GM12872 (cell line): Measurements from ENCODE around the gene BEND7.

Experiments
- TF ChIP-seq, protein P1 (sequence below): IDR thresholded peaks from 3 replicates; pipeline ENCODE4 v1.5.1; 2011; ENCODE audit warnings: low read depth, mild to moderate bottlenecking, low read length, moderate library complexity; ENCODE audit not compliant: insufficient read depth

BEND7 gene

DNA sequence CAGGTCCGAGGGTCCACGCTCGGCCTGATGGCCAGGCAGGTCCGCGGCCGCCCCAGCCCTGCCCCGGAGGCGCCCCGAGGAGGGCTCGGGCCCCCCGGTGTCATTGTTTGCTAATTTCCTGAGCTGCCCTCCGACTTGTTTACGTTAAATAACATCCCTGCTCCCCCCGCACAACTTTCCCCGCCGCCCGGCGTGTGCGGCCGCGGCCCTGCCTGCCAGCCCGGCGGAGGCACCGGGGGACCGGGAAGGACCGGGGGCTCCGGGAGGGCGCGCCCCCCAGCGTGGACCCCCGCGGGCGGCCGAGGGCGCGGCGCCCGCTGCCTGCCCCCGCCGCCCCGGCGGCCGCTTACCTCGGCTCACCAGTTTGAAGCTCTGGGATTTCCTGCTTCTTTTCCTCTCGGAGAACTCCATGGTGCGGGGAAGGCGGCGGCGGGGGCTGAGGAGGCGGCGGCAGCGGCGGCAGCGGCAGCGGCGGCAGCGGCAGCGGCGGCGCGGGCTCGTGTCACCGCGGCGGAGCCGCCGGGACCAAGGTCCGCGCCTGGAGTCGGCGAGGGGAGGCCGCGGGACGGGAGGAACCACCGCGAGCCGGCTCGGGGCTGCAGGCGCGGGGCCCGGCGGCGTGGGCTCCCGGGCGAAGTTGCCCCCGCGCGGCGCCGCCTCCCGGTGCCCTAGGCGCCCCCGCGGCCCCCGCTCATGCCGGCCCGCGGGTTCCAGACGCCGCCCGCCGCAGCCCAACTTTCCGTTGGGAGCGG is 515 bp downstream of the BEND7 start:
- TF ChIP-seq, protein P1, sequence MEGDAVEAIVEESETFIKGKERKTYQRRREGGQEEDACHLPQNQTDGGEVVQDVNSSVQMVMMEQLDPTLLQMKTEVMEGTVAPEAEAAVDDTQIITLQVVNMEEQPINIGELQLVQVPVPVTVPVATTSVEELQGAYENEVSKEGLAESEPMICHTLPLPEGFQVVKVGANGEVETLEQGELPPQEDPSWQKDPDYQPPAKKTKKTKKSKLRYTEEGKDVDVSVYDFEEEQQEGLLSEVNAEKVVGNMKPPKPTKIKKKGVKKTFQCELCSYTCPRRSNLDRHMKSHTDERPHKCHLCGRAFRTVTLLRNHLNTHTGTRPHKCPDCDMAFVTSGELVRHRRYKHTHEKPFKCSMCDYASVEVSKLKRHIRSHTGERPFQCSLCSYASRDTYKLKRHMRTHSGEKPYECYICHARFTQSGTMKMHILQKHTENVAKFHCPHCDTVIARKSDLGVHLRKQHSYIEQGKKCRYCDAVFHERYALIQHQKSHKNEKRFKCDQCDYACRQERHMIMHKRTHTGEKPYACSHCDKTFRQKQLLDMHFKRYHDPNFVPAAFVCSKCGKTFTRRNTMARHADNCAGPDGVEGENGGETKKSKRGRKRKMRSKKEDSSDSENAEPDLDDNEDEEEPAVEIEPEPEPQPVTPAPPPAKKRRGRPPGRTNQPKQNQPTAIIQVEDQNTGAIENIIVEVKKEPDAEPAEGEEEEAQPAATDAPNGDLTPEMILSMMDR: no peak

DNA sequence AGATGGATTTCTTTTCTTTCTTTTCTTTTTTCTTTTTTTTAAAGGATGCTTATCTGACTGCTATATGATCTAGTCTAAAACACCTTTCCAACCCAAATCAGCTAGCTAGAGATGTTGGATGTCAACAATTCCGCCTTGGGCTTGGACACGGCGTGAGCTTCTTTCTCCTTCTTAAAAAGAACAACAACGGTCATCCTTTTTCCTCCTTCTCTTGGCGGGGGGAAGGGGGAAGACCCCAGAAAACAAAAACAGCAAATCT is 1.0 kb downstream of the BEND7 start:
- TF ChIP-seq, protein P1: no peak

DNA sequence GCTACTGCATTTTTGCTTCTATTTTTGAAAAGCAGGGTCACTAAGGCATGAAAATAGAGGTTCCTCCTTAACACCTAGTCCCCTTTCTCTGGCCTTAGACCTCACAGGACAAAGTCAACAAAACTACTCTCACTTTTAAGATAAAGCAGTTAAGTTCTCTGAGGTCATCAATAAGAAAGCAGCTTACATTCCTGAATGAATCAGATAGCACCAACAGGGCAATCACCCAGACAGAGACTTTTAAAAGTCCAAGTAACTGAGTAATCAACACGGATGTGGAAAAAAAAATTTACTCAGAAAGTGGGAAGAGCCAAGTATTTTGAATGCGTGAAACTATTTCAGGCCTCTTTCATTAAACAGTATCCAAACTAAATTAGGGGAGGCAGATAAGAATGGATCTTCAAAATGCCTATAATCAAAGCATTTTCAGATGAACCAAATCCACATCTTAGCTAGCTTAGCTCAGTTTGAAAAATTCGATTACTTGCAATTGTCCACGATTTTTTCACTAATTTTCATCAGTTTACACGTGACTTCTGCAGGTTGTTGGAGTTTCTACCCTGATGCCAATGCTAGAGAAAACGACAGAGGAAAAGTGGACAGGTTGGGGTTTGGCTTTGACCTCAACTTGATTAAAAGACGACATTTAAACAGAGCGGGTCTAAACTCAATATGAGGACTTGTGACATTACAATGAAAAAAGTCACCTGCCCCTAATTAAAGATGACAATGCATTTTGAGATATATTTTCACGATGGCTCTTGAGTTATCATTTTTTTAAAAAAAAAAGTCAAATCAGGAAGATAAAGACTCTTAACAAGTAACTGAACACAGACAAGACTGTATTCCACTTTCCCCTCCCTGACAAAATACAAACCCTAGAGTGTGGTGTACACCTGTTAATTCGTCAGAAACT is 1.6 kb downstream of the BEND7 start:
- TF ChIP-seq, protein P1: no peak

DNA sequence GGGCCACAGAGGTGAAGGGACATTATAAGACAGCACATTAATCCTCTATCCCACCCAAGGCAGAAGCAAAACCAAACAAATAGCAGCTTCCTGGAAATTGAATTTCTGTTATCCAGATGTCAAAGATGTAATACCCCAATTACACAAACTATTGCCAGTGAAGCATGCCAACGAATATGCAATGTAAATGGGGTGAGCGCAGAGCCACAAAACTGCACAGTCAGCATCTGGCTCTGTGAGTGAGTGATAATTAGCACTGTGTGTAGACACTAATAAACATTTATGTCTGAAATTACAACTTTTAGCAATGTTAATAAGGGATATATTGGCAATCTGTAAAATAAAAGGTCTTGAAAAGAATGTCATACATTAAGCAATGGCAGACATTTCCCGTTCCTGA is 3.2 kb downstream of the BEND7 start:
- TF ChIP-seq, protein P1: no peak

DNA sequence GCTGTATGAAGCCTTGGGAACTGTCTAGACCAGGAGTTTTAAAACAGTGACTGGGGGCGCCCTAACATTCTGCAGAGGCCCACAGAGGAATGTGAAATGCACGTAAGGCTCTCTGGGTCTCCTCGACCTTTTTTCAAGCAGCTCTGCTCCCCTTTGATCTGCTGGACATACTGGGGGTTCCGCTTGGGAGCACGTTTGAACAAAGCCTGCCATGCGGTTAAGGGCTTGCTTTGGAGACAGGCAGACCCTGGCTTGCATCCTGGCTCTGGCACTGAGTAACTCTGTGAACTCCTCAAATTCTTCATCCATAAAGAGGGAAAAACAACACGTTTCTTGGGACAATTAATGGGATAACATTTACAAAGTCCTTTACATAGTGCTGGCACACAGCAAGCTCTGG is 7.8 kb downstream of the BEND7 start:
- TF ChIP-seq, protein P1: no peak

DNA sequence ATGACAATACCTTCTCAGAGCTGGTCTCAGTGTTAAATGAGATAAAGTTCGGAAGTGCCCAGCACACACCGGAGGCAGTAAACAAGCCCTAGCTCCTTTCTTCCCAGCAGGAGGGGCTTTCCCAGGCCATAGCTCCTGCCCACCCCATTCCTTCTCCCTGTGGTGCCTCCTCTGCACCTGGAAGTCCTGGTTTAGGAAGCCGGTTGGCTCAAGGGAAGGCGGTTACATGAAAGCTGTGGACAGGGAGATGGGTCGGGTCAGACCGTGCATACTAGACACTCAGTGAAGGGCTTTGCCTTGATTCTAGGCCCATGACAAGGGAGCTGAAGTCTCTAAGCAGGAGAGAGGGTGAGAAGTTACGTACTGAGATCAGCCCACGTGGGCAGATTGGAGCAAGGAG is 8.6 kb downstream of the BEND7 start:
- TF ChIP-seq, protein P1: no peak

DNA sequence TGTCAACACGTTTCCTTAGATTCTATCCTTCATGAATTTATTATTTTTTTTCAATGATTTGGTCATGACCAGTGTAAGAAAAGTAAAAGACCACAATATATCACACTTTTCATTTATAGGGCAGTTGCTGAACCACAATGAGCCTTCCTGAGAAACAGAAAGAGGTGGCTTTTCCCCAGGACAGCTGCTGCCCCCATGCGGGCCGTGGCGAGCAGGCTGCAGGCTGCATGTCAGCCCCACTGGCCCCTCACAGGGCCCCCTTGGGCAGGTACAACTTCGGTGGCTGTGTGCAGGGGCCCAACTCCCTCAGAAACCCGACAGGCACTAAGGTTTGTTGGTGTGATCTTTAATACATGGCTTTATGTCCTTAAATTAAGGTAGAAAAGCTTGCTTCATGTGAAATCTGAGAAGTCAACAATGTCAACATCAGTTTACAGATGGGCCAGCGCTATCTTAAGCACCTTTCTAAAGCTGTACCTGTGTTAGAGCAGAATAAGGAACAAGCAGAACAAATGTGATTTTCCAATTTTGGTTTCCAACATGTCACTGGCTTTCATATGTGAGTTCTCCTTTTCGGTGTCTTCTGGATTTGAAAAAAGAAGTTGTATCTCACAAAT is 10.6 kb downstream of the BEND7 start:
- TF ChIP-seq, protein P1: peak; percentile 30; the same call in 1 of the 3 replicates
